ENCODE data around the gene NDUFAF8. TPM values are rescaled to one million over a fixed set of nuclear protein-coding genes. Genes with fewer than 3 reads are reported as not detected.

The NDUFAF8 gene
- polyA plus RNA-seq, 3 donors from 2014 or later = 61.2 to 121 (median 67.8) TPM

GRCh38 chr17:81242421-81243332 is 3.6 kb downstream of the NDUFAF8 start:
- peak overlapping the region in 2 of 6 donors; percentile 40 to 72 for H3K27ac Mint-ChIP-seq
- H3K9me3 Mint-ChIP-seq = no peaks in the 10 kb centered on the region
- peaks cover 35 to 37% of the 10 kb centered on the region in 2 donors for H3K4me1 Mint-ChIP-seq
- H3K36me3 Mint-ChIP-seq = no peaks in the 10 kb centered on the region
- H3K27me3 Mint-ChIP-seq (ENCODE audit: low read depth in 3 of 3) = peaks cover 6 to 9% (median 8%) of the 10 kb centered on the region in 3 donors
- peak overlapping the region in 3 of 5 donors; percentile 42 to 52 (median 49) for H3K4me3 Mint-ChIP-seq
- peak; percentile 14 to 37 (median 20) for DNase-seq

- H3K4me1 Mint-ChIP-seq = peaks cover 30 to 31% of the 10 kb centered on the region in 2 donors
- peaks cover 4 to 8% (median 6%) of the 10 kb centered on the region in 3 donors for H3K27me3 Mint-ChIP-seq (ENCODE audit: low read depth in 3 of 3)
- H3K9me3 Mint-ChIP-seq = no peaks in the 10 kb centered on the region
- no peak overlapping the region for H3K4me3 Mint-ChIP-seq
- peak overlapping the region in 1 of 6 donors; percentile 58 for H3K27ac Mint-ChIP-seq
- H3K36me3 Mint-ChIP-seq = no peaks in the 10 kb centered on the region
- no peak for DNase-seq
Observed at GRCh38 chr17:81243333-81243664, 4.2 kb downstream of the NDUFAF8 start.

GRCh38 chr17:81244358-81245023 is 5.4 kb downstream of the NDUFAF8 start:
- H3K9me3 Mint-ChIP-seq = no peaks in the 10 kb centered on the region
- no peak overlapping the region for H3K4me3 Mint-ChIP-seq
- H3K27me3 Mint-ChIP-seq (ENCODE audit: low read depth in 3 of 3) = peaks cover 4 to 7% (median 4%) of the 10 kb centered on the region in 3 donors
- H3K36me3 Mint-ChIP-seq = no peaks in the 10 kb centered on the region
- H3K27ac Mint-ChIP-seq = no peak overlapping the region
- H3K4me1 Mint-ChIP-seq = peaks cover 29 to 30% of the 10 kb centered on the region in 2 donors
- DNase-seq = no peak

GRCh38 chr17:81245024-81245664 is 6.0 kb downstream of the NDUFAF8 start:
- peaks cover 23 to 24% of the 10 kb centered on the region in 2 donors for H3K4me1 Mint-ChIP-seq
- no peak overlapping the region for H3K27ac Mint-ChIP-seq
- peaks cover 4 to 5% (median 4%) of the 10 kb centered on the region in 3 donors for H3K27me3 Mint-ChIP-seq (ENCODE audit: low read depth in 3 of 3)
- H3K9me3 Mint-ChIP-seq = no peaks in the 10 kb centered on the region
- DNase-seq = no peak
- no peak overlapping the region for H3K4me3 Mint-ChIP-seq
- peaks cover 0 to 3% (median 0%) of the 10 kb centered on the region in 3 donors for H3K36me3 Mint-ChIP-seq

- Mint-ChIP-seq H3K36me3 (peaks cover 0 to 4% (median 0%) of the 10 kb centered on the region in 3 donors), H3K4me3 (no peak overlapping the region), H3K9me3 (no peaks in the 10 kb centered on the region), H3K27me3 (ENCODE audit: low read depth in 3 of 3) (peaks cover 4 to 5% (median 4%) of the 10 kb centered on the region in 3 donors), H3K4me1 (peaks cover 20% of the 10 kb centered on the region in 2 donors), H3K27ac (no peak overlapping the region)
- no peak for DNase-seq
Observed at GRCh38 chr17:81245665-81246342, 6.7 kb downstream of the NDUFAF8 start.

- H3K36me3 Mint-ChIP-seq = peaks cover 0 to 4% (median 0%) of the 10 kb centered on the region in 3 donors
- H3K9me3 Mint-ChIP-seq = no peaks in the 10 kb centered on the region
- no peak for DNase-seq
- H3K27ac Mint-ChIP-seq = no peak overlapping the region
- H3K4me3 Mint-ChIP-seq = no peak overlapping the region
- H3K4me1 Mint-ChIP-seq = peaks cover 15% of the 10 kb centered on the region in 2 donors
- H3K27me3 Mint-ChIP-seq (ENCODE audit: low read depth in 3 of 3) = peaks cover 4 to 5% (median 4%) of the 10 kb centered on the region in 3 donors
Observed at GRCh38 chr17:81246343-81246670, 7.2 kb downstream of the NDUFAF8 start.

GRCh38 chr17:81246679-81247338 is 7.7 kb downstream of the NDUFAF8 start:
- no peak overlapping the region for H3K4me3 Mint-ChIP-seq
- peak overlapping the region in 1 of 6 donors; percentile 45 for H3K27ac Mint-ChIP-seq
- DNase-seq = no peak
- H3K36me3 Mint-ChIP-seq = peaks cover 0 to 4% (median 0%) of the 10 kb centered on the region in 3 donors
- H3K27me3 Mint-ChIP-seq (ENCODE audit: low read depth in 3 of 3) = peaks cover under 1 to 4% (median 2%) of the 10 kb centered on the region in 3 donors
- no peaks in the 10 kb centered on the region for H3K9me3 Mint-ChIP-seq
- H3K4me1 Mint-ChIP-seq = peaks cover 10 to 15% of the 10 kb centered on the region in 2 donors

GRCh38 chr17:81247339-81247990 is 8.3 kb downstream of the NDUFAF8 start:
- Mint-ChIP-seq H3K27ac (no peak overlapping the region), H3K4me1 (peaks cover 4 to 11% of the 10 kb centered on the region in 2 donors), H3K4me3 (no peak overlapping the region), H3K27me3 (ENCODE audit: low read depth in 3 of 3) (peaks cover 0 to 3% (median 0%) of the 10 kb centered on the region in 3 donors), H3K36me3 (peaks cover 0 to 4% (median 0%) of the 10 kb centered on the region in 3 donors), H3K9me3 (no peaks in the 10 kb centered on the region)
- no peak for DNase-seq

- Mint-ChIP-seq H3K27me3 (ENCODE audit: low read depth in 3 of 3) (peaks cover 1 to 8% (median 5%) of the 10 kb centered on the region in 3 donors), H3K36me3 (peaks cover 4 to 6% (median 4%) of the 10 kb centered on the region in 3 donors), H3K9me3 (no peaks in the 10 kb centered on the region), H3K4me1 (peaks cover 7 to 18% of the 10 kb centered on the region in 2 donors), H3K4me3 (no peak overlapping the region), H3K27ac (peak overlapping the region in 1 of 6 donors; percentile 45)
- no peak for DNase-seq
Observed at GRCh38 chr17:81248649-81249048, 9.5 kb downstream of the NDUFAF8 start.

GRCh38 chr17:81249223-81250040 is 10.3 kb downstream of the NDUFAF8 start:
- Mint-ChIP-seq H3K4me1 (peaks cover 11 to 22% of the 10 kb centered on the region in 2 donors), H3K36me3 (peaks cover 4 to 6% (median 4%) of the 10 kb centered on the region in 3 donors), H3K4me3 (no peak overlapping the region), H3K27me3 (ENCODE audit: low read depth in 3 of 3) (peaks cover 5 to 11% (median 7%) of the 10 kb centered on the region in 3 donors), H3K27ac (no peak overlapping the region), H3K9me3 (no peaks in the 10 kb centered on the region)
- DNase-seq = no peak

GRCh38 chr17:81250286-81251093 is 11.4 kb downstream of the NDUFAF8 start:
- H3K36me3 Mint-ChIP-seq = peaks cover 4 to 6% (median 4%) of the 10 kb centered on the region in 3 donors
- no peaks in the 10 kb centered on the region for H3K9me3 Mint-ChIP-seq
- peak overlapping the region in 2 of 6 donors; percentile 35 to 84 for H3K27ac Mint-ChIP-seq
- no peak for DNase-seq
- no peak overlapping the region for H3K4me3 Mint-ChIP-seq
- H3K4me1 Mint-ChIP-seq = peaks cover 11 to 22% of the 10 kb centered on the region in 2 donors
- H3K27me3 Mint-ChIP-seq (ENCODE audit: low read depth in 3 of 3) = peaks cover 5 to 10% (median 7%) of the 10 kb centered on the region in 3 donors

Measured in immature natural killer cell (primary cell).